ENCODE results near the gene TBC1D5.

TBC1D5 gene

DNA sequence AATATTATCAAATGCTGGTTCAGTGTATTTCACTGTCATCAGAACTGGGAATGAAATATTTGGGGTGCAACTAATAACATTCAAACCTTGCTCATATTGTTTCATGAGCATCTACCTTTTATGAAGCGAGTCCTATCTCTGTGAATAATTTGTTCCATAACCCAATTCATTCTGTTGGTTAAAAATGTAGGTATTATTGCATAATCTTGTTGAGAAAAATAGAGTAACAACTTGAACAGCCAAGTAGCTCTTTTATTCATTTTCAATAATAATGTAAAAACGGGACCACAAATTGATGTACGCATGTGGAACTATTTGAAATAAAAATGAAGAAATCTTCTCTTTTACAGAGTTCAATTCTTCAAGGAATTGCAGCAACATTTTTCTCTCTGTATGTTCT is 30.1 kb upstream of the TBC1D5 start:
- TF ChIP-seq, protein P1, sequence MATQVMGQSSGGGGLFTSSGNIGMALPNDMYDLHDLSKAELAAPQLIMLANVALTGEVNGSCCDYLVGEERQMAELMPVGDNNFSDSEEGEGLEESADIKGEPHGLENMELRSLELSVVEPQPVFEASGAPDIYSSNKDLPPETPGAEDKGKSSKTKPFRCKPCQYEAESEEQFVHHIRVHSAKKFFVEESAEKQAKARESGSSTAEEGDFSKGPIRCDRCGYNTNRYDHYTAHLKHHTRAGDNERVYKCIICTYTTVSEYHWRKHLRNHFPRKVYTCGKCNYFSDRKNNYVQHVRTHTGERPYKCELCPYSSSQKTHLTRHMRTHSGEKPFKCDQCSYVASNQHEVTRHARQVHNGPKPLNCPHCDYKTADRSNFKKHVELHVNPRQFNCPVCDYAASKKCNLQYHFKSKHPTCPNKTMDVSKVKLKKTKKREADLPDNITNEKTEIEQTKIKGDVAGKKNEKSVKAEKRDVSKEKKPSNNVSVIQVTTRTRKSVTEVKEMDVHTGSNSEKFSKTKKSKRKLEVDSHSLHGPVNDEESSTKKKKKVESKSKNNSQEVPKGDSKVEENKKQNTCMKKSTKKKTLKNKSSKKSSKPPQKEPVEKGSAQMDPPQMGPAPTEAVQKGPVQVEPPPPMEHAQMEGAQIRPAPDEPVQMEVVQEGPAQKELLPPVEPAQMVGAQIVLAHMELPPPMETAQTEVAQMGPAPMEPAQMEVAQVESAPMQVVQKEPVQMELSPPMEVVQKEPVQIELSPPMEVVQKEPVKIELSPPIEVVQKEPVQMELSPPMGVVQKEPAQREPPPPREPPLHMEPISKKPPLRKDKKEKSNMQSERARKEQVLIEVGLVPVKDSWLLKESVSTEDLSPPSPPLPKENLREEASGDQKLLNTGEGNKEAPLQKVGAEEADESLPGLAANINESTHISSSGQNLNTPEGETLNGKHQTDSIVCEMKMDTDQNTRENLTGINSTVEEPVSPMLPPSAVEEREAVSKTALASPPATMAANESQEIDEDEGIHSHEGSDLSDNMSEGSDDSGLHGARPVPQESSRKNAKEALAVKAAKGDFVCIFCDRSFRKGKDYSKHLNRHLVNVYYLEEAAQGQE (IDR thresholded peaks at IDR 0.05; ENCODE audit: insufficient read depth in 1 of 2, low read depth in 2 of 2, low read length in 2 of 2) = no peak
- TF ChIP-seq POLR2AphosphoS5 (IDR thresholded peaks at IDR 0.05; ENCODE audit: low read depth, low read length) (no peak), SIN3A (IDR thresholded peaks at IDR 0.05; ENCODE audit: borderline replicate concordance, insufficient read depth, low read length) (no peak), FOXP2 (optimal IDR thresholded peaks at IDR 0.05; ENCODE audit: borderline replicate concordance, extremely low read depth, extremely low read length, insufficient read depth) (no peak), TAF1 (IDR thresholded peaks at IDR 0.05; ENCODE audit: borderline replicate concordance, insufficient read depth, low read length) (no peak)

DNA sequence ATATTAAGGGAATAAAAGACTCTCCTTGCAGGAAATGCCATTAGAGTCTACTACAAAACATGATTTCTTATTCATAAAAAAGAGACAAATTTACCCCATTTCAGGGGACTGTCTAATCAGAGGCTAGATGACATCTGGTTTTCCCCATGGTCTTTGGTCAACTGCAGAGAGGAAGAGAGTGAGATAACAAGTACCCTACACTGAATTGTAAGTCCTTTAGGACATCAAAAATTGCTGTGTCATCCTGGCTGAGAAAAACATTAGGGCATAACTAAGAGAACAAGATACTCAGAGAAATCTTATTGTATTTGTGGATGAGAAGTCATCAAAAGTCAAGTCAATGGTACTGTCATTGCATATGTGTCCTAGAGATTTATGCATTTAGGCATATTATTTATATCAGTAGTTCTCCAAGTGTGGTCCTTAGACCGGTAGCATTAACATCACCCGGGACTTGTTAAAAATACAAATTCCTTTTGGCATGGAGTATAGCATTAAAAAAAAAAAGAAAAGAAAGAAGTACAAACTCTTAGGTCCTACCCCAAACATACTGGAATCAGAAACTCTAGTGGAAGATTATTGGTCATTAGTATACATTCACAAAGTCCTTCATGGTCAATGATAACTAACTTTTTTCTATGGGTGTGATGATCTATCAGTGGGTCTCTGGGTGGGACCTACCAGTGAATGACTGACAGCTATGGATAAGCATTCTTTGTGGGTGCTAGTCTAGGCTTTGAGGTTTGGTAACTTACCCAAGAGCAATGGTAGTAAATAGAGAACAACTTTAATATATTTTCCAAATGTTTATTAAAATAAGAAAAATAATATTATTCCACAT is 29.0 kb upstream of the TBC1D5 start:
- TF ChIP-seq, protein P1 (IDR thresholded peaks at IDR 0.05; ENCODE audit: insufficient read depth in 1 of 2, low read depth in 2 of 2, low read length in 2 of 2) = no peak
- no peak for TF ChIP-seq FOXP2 (optimal IDR thresholded peaks at IDR 0.05; ENCODE audit: borderline replicate concordance, extremely low read depth, extremely low read length, insufficient read depth)
- no peak for TF ChIP-seq POLR2AphosphoS5 (IDR thresholded peaks at IDR 0.05; ENCODE audit: low read depth, low read length)
- TF ChIP-seq TAF1 (IDR thresholded peaks at IDR 0.05; ENCODE audit: borderline replicate concordance, insufficient read depth, low read length) = no peak
- no peak for TF ChIP-seq SIN3A (IDR thresholded peaks at IDR 0.05; ENCODE audit: borderline replicate concordance, insufficient read depth, low read length)

DNA sequence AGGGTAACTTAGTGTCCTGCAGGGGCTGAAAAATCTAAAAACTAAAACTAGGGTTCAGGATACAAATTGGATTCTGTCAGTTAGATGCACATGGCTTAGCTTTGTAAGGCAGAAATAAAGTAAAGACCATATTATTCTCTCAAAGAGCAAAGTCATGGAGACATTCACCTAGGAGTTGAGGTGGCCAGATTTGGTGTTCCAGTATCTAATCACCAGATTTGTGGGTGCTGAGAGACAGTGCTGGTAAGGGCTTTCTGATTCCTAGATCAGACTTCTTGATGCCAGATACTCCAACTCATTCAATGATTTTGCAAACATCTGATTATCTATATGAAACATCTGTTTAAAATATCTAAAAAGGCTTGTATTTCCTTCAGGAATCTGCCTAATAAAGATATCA is 28.3 kb upstream of the TBC1D5 start:
- TF ChIP-seq TAF1 (IDR thresholded peaks at IDR 0.05; ENCODE audit: borderline replicate concordance, insufficient read depth, low read length) (no peak), POLR2AphosphoS5 (IDR thresholded peaks at IDR 0.05; ENCODE audit: low read depth, low read length) (no peak), FOXP2 (optimal IDR thresholded peaks at IDR 0.05; ENCODE audit: borderline replicate concordance, extremely low read depth, extremely low read length, insufficient read depth) (no peak), SIN3A (IDR thresholded peaks at IDR 0.05; ENCODE audit: borderline replicate concordance, insufficient read depth, low read length) (no peak)
- TF ChIP-seq, protein P1 (IDR thresholded peaks at IDR 0.05; ENCODE audit: insufficient read depth in 1 of 2, low read depth in 2 of 2, low read length in 2 of 2) = no peak

DNA sequence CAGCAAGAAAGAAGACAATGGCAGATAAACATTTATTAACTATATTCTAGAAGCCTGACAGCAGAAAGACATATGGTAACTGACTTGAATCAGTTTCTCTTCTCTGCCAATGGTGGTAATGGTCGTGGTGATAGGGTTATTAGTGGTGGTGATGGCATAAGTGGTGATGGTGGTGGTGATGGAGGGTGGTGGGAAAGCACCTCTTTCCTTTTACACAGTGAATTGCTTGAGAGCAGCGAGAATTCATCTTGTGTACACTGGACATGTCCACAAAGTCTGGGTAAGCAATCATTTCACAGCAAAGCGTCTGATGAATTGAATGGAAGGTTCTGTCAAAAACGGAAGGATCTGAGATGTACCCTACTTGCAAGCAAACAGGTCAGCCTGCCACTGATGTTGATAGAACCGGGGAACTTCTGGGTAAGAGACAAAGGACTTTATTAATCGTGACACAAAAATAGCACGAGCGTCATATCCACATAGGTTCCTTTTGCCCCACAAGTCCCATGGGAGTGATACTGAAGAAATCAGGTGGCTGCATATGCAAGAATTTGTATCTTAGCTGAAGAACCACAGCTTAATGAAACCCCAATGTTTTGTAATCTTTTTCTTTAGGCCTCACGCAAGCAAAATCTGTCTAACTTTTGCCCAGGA is 23.5 kb upstream of the TBC1D5 start:
- TF ChIP-seq SIN3A (IDR thresholded peaks at IDR 0.05; ENCODE audit: borderline replicate concordance, insufficient read depth, low read length) (no peak), TAF1 (IDR thresholded peaks at IDR 0.05; ENCODE audit: borderline replicate concordance, insufficient read depth, low read length) (no peak), FOXP2 (optimal IDR thresholded peaks at IDR 0.05; ENCODE audit: borderline replicate concordance, extremely low read depth, extremely low read length, insufficient read depth) (no peak), POLR2AphosphoS5 (IDR thresholded peaks at IDR 0.05; ENCODE audit: low read depth, low read length) (no peak)
- TF ChIP-seq, protein P1 (IDR thresholded peaks at IDR 0.05; ENCODE audit: insufficient read depth in 1 of 2, low read depth in 2 of 2, low read length in 2 of 2) = no peak

Data from PFSK-1 (cell line).